PFSK-1 (cell line): Measurements from ENCODE around the gene AKAP10.

Source experiments
- FOXP2 ChIP-seq: optimal IDR thresholded peaks from 2 replicates; pipeline ENCODE3; 2011; ENCODE audit warnings: borderline replicate concordance, control low read depth, inconsistent platforms; ENCODE audit not compliant: insufficient read depth; ENCODE audit errors: extremely low read length, extremely low read depth
- POLR2AphosphoS5 ChIP-seq: IDR thresholded peaks from 2 replicates; pipeline ENCODE4 v1.6.1; 2012; ENCODE audit warnings: low read depth, mild to moderate bottlenecking, control low read depth, low read length, moderate library complexity
- REST ChIP-seq, 2 experiments: IDR thresholded peaks; 2 replicates each; pipeline versions ENCODE4 v1.6.1 to v1.8.0; 2011 to 2012; ENCODE audit warnings: low read depth in 2 of 2, low read length in 2 of 2, control low read depth in 1 of 2, inconsistent platforms in 1 of 2, mild to moderate bottlenecking in 1 of 2, moderate library complexity in 1 of 2; ENCODE audit not compliant: insufficient read depth in 1 of 2
- SIN3A ChIP-seq: IDR thresholded peaks from 2 replicates; pipeline ENCODE4 v1.6.1; 2012; ENCODE audit warnings: mild to moderate bottlenecking, low read length, moderate library complexity, borderline replicate concordance; ENCODE audit not compliant: insufficient read depth
- TAF1 ChIP-seq: IDR thresholded peaks from 2 replicates; pipeline ENCODE4 v1.6.1; 2012; ENCODE audit warnings: low read length, control low read depth, borderline replicate concordance; ENCODE audit not compliant: insufficient read depth

GRCh38 chr17:19945009-19945626, 32.5 kb downstream of the AKAP10 start:
- TF ChIP-seq REST (IDR thresholded peaks at IDR 0.05; ENCODE audit: insufficient read depth in 1 of 2, low read depth in 2 of 2, low read length in 2 of 2) = no peak
- TF ChIP-seq POLR2AphosphoS5 = no peak
- no peak for TF ChIP-seq TAF1
- TF ChIP-seq SIN3A = no peak
- no peak for TF ChIP-seq FOXP2
